HG03565 (cell line): ENCODE results near the gene NXN.
"Not testable (repeated sequence)": the region's sequence is repeated elsewhere in the genome, so short reads cannot be mapped to it uniquely, and the experiment has no call there.

Source experiments
- ATAC-seq: cut with Tn5 transposase; IDR thresholded peaks from one replicate; pipeline ENCODE4 v1.9.1; 2021; ENCODE audit warnings: mild to moderate bottlenecking, moderate library complexity; ENCODE audit not compliant: unreplicated experiment

Gene NXN

GRCh38 chr17:923633-924032 lies 55.9 kb downstream of the NXN start:
- no peak for ATAC-seq

- no peak for ATAC-seq
Measured at GRCh38 chr17:921161-921560, 58.4 kb downstream of the NXN start.

- no peak for ATAC-seq
Measured at GRCh38 chr17:920190-920589, 59.4 kb downstream of the NXN start.

- ATAC-seq = no peak
Measured at GRCh38 chr17:917941-918740, 61.4 kb downstream of the NXN start.

- ATAC-seq = no peak
Measured at GRCh38 chr17:917391-917811, 62.2 kb downstream of the NXN start.

GRCh38 chr17:916315-916714 lies 63.3 kb downstream of the NXN start:
- ATAC-seq = no peak

- ATAC-seq = no peak
Measured at GRCh38 chr17:915538-916201, 63.9 kb downstream of the NXN start.

- ATAC-seq = no peak
Measured at GRCh38 chr17:914561-914960, 65.0 kb downstream of the NXN start.

- ATAC-seq = no peak
Measured at GRCh38 chr17:913207-913606, 66.4 kb downstream of the NXN start.

GRCh38 chr17:909642-910323 lies 69.8 kb downstream of the NXN start:
- no peak for ATAC-seq

- ATAC-seq = no peak
Measured at GRCh38 chr17:907725-908124, 71.9 kb downstream of the NXN start.

GRCh38 chr17:905708-906107 lies 73.9 kb downstream of the NXN start:
- not testable (repeated sequence) for ATAC-seq

- ATAC-seq = no peak
Measured at GRCh38 chr17:903691-904481, 75.7 kb downstream of the NXN start.

- ATAC-seq = no peak
Measured at GRCh38 chr17:902463-902862, 77.1 kb downstream of the NXN start.

GRCh38 chr17:901964-902363 lies 77.6 kb downstream of the NXN start:
- no peak for ATAC-seq

GRCh38 chr17:901191-901950 lies 78.2 kb downstream of the NXN start:
- no peak for ATAC-seq

- ATAC-seq = no peak
Measured at GRCh38 chr17:900336-900934, 79.1 kb downstream of the NXN start.

- ATAC-seq = no peak
Measured at GRCh38 chr17:897970-898619, 81.5 kb downstream of the NXN start.

- no peak for ATAC-seq
Measured at GRCh38 chr17:896953-897661, 82.5 kb downstream of the NXN start.
